GM21447 (cell line): ENCODE data around the gene RIC8B.

ENCODE experiments used
- ATAC-seq: cut with Tn5 transposase; IDR thresholded peaks from one replicate; pipeline ENCODE4 v1.9.1; 2021; ENCODE audit not compliant: unreplicated experiment

Gene RIC8B

GRCh38 chr12:106934277-106934676, 159.8 kb downstream of the RIC8B start:
- ATAC-seq = no peak
